Neural progenitor cell (in vitro differentiated cells): ENCODE measurements around the gene GALNT17. TPM values are rescaled to one million over a fixed set of nuclear protein-coding genes. Genes with fewer than 3 reads are reported as not detected.

ENCODE experiments used
- DNase-seq: peaks from one replicate; pipeline ENCODE4 v3.0.0-alpha.2; 2016; ENCODE audit warnings: low spot score
- H2AFZ ChIP-seq: fragments of 200-600 bp; sonication (generic); replicated peaks from 2 replicates; pipeline ENCODE4 v1.6.1; 2016; ENCODE audit warnings: antibody characterized with exemption
- H3F3A ChIP-seq: fragments of 200-600 bp; sonication (generic); 2 replicates; pipeline ENCODE4 v1.6.1; 2016; ENCODE audit warnings: antibody characterized with exemption, low read depth
- H3K27ac ChIP-seq: fragments of 200-600 bp; sonication (generic); 2 replicates; pipeline ENCODE4 v1.5.1; 2016; ENCODE audit warnings: mild to moderate bottlenecking
- H3K27me3 ChIP-seq: fragments of 200-600 bp; sonication (generic); 2 replicates; pipeline ENCODE4 v1.6.1; 2016; ENCODE audit warnings: mild to moderate bottlenecking, moderate library complexity
- H3K36me3 ChIP-seq: fragments of 200-600 bp; sonication (generic); 2 replicates; pipeline ENCODE4 v1.5.1; 2016
- H3K4me1 ChIP-seq: fragments of 200-600 bp; sonication (generic); 2 replicates; pipeline ENCODE4 v1.6.1; 2016; ENCODE audit warnings: mixed run types
- H3K4me2 ChIP-seq: fragments of 200-600 bp; sonication (generic); 2 replicates; pipeline ENCODE4 v1.6.1; 2016
- H3K4me3 ChIP-seq: fragments of 200-600 bp; sonication (generic); 2 replicates; pipeline ENCODE4 v1.5.1; 2016
- H3K79me2 ChIP-seq: fragments of 200-600 bp; sonication (generic); 2 replicates; pipeline ENCODE4 v1.6.1; 2016; ENCODE audit warnings: low read depth
- H3K9ac ChIP-seq: fragments of 200-600 bp; sonication (generic); 2 replicates; pipeline ENCODE4 v1.6.1; 2016
- H3K9me3 ChIP-seq: fragments of 200-600 bp; sonication (generic); 2 replicates; pipeline ENCODE4 v1.5.1; 2016; ENCODE audit warnings: low read depth
- H4K20me1 ChIP-seq: fragments of 200-600 bp; sonication (generic); 2 replicates; pipeline ENCODE4 v1.6.1; 2016; ENCODE audit warnings: low read depth
- H3K27ac Mint-ChIP-seq: 3 replicates; pipeline ENCODE4 v1.8.0; 2021; ENCODE audit warnings: mixed read lengths
- H3K27me3 Mint-ChIP-seq: 2 replicates; pipeline ENCODE4 v1.8.0; 2022; ENCODE audit warnings: low read depth, mild to moderate bottlenecking, inconsistent platforms, moderate library complexity, mixed read lengths; ENCODE audit not compliant: insufficient read depth
- H3K36me3 Mint-ChIP-seq: 3 replicates; pipeline ENCODE4 v1.8.0; 2021; ENCODE audit warnings: mixed read lengths
- H3K4me1 Mint-ChIP-seq: 3 replicates; pipeline ENCODE4 v1.8.0; 2021; ENCODE audit warnings: mixed read lengths
- H3K4me3 Mint-ChIP-seq: 3 replicates; pipeline ENCODE4 v1.8.0; 2021; ENCODE audit warnings: mild to moderate bottlenecking, moderate library complexity, mixed read lengths
- H3K9me3 Mint-ChIP-seq: 3 replicates; pipeline ENCODE4 v1.8.0; 2020; ENCODE audit warnings: mixed read lengths
- CTCF ChIP-seq: fragments of 200-600 bp; sonication (generic); IDR thresholded peaks from 2 replicates; pipeline ENCODE4 v1.5.1; 2017; ENCODE audit warnings: antibody characterized with exemption, mild to moderate bottlenecking
- EZH2 ChIP-seq: fragments of 200-600 bp; sonication (generic); IDR thresholded peaks from 2 replicates; pipeline ENCODE4 v1.6.1; 2017; ENCODE audit warnings: antibody characterized with exemption, mild to moderate bottlenecking, moderate library complexity
- EZH2phosphoT487 ChIP-seq: fragments of 200-600 bp; sonication (generic); IDR thresholded peaks from 2 replicates; pipeline ENCODE4 v1.6.1; 2017; ENCODE audit warnings: antibody characterized with exemption
- total RNA-seq: library from RNA; depleted of rRNA; stranded (reverse); fragments of >200 nt; gene quantifications from 2 replicates; pipeline ENCODE4 v1.2.3, GENCODE V29; 2015; ENCODE audit warnings: low replicate concordance

Gene GALNT17
- total RNA-seq, 1 donor from 2014 or later = 17.1 TPM

GRCh38 chr7:71615017-71615416 lies 483.1 kb downstream of the GALNT17 start:
- peaks cover 50% of the 10 kb centered on the region for H3K4me1 ChIP-seq
- no peaks in the 10 kb centered on the region for H3K36me3 ChIP-seq
- H3K79me2 ChIP-seq = no peaks in the 10 kb centered on the region
- Mint-ChIP-seq H3K36me3 (no peaks in the 10 kb centered on the region), H3K27ac (no peak overlapping the region), H3K9me3 (no peaks in the 10 kb centered on the region), H3K4me1 (peaks cover 46% of the 10 kb centered on the region), H3K4me3 (no peak overlapping the region), H3K27me3 (no peaks in the 10 kb centered on the region)
- H4K20me1 ChIP-seq = no peaks in the 10 kb centered on the region
- no peak overlapping the region for H3K4me3 ChIP-seq
- no peaks in the 10 kb centered on the region for H3K9me3 ChIP-seq
- DNase-seq = no peak
- peaks cover 64% of the 10 kb centered on the region for H3F3A ChIP-seq
- H3K27ac ChIP-seq = no peak overlapping the region
- no peak overlapping the region for H3K4me2 ChIP-seq
- TF ChIP-seq EZH2phosphoT487 (no peak), CTCF (no peak), EZH2 (no peak)
- H3K9ac ChIP-seq = no peak overlapping the region
- H3K27me3 ChIP-seq = no peaks in the 10 kb centered on the region
- H2AFZ ChIP-seq = no peak overlapping the region

- no peaks in the 10 kb centered on the region for H3K27me3 Mint-ChIP-seq
- Histone ChIP-seq H2AFZ (no peak overlapping the region), H3K9ac (no peak overlapping the region), H3K4me3 (no peak overlapping the region), H4K20me1 (no peaks in the 10 kb centered on the region), H3K27ac (no peak overlapping the region), H3K9me3 (no peaks in the 10 kb centered on the region), H3K4me2 (no peak overlapping the region), H3K27me3 (no peaks in the 10 kb centered on the region), H3F3A (peaks cover 64% of the 10 kb centered on the region), H3K4me1 (peaks cover 59% of the 10 kb centered on the region), H3K36me3 (no peaks in the 10 kb centered on the region), H3K79me2 (no peaks in the 10 kb centered on the region)
- H3K9me3 Mint-ChIP-seq = no peaks in the 10 kb centered on the region
- no peaks in the 10 kb centered on the region for H3K36me3 Mint-ChIP-seq
- no peak overlapping the region for H3K27ac Mint-ChIP-seq
- no peak for DNase-seq
- TF ChIP-seq EZH2 (no peak), EZH2phosphoT487 (no peak), CTCF (no peak)
- peaks cover 41% of the 10 kb centered on the region for H3K4me1 Mint-ChIP-seq
- H3K4me3 Mint-ChIP-seq = no peak overlapping the region
These were observed 484.3 kb downstream of the GALNT17 start for GRCh38 chr7:71616217-71616616.

GRCh38 chr7:71618278-71618677 lies 486.3 kb downstream of the GALNT17 start:
- H3K4me3 ChIP-seq = no peak overlapping the region
- no peaks in the 10 kb centered on the region for H3K9me3 ChIP-seq
- H4K20me1 ChIP-seq = no peaks in the 10 kb centered on the region
- peaks cover 21% of the 10 kb centered on the region for H3K4me1 Mint-ChIP-seq
- H3F3A ChIP-seq = peaks cover 51% of the 10 kb centered on the region
- peaks cover 40% of the 10 kb centered on the region for H3K4me1 ChIP-seq
- no peak overlapping the region for H3K27ac Mint-ChIP-seq
- TF ChIP-seq EZH2phosphoT487 = no peak
- H3K9ac ChIP-seq = no peak overlapping the region
- no peaks in the 10 kb centered on the region for H3K36me3 Mint-ChIP-seq
- H3K36me3 ChIP-seq = no peaks in the 10 kb centered on the region
- H3K9me3 Mint-ChIP-seq = no peaks in the 10 kb centered on the region
- no peaks in the 10 kb centered on the region for H3K27me3 ChIP-seq
- H2AFZ ChIP-seq = no peak overlapping the region
- H3K27ac ChIP-seq = no peak overlapping the region
- no peak overlapping the region for H3K4me3 Mint-ChIP-seq
- H3K4me2 ChIP-seq = no peak overlapping the region
- no peak for DNase-seq
- no peaks in the 10 kb centered on the region for H3K27me3 Mint-ChIP-seq
- no peaks in the 10 kb centered on the region for H3K79me2 ChIP-seq

- Histone ChIP-seq H3K9me3 (no peaks in the 10 kb centered on the region), H3K4me2 (no peak overlapping the region), H2AFZ (no peak overlapping the region), H3K36me3 (no peaks in the 10 kb centered on the region), H4K20me1 (no peaks in the 10 kb centered on the region), H3K4me3 (no peak overlapping the region), H3K4me1 (peaks cover 7% of the 10 kb centered on the region), H3K27ac (no peak overlapping the region), H3K9ac (no peak overlapping the region), H3K79me2 (no peaks in the 10 kb centered on the region), H3K27me3 (no peaks in the 10 kb centered on the region), H3F3A (peaks cover 7% of the 10 kb centered on the region)
- DNase-seq = no peak
- Mint-ChIP-seq H3K27me3 (peaks cover 5% of the 10 kb centered on the region), H3K9me3 (peaks cover 2% of the 10 kb centered on the region), H3K27ac (no peak overlapping the region), H3K4me1 (peaks cover 7% of the 10 kb centered on the region), H3K4me3 (no peak overlapping the region), H3K36me3 (peaks cover 2% of the 10 kb centered on the region)
- no peak for TF ChIP-seq EZH2
- no peak for TF ChIP-seq CTCF
- no peak for TF ChIP-seq EZH2phosphoT487
These were observed 493.6 kb downstream of the GALNT17 start for GRCh38 chr7:71625545-71625944.
